GM21737 (cell line): ENCODE measurements around the gene MYOM1.

Experiments
- ATAC-seq: cut with Tn5 transposase; IDR thresholded peaks from one replicate; pipeline ENCODE4 v1.9.1; 2021; ENCODE audit warnings: mild to moderate bottlenecking, moderate library complexity; ENCODE audit not compliant: unreplicated experiment

MYOM1 gene

GRCh38 chr18:3121259-3121658 lies 98.5 kb downstream of the MYOM1 start:
- ATAC-seq: no peak

- no peak for ATAC-seq
Measured at GRCh38 chr18:3120356-3120755, 99.4 kb downstream of the MYOM1 start.

GRCh38 chr18:3119401-3120341 lies 100.1 kb downstream of the MYOM1 start:
- ATAC-seq: no peak

GRCh38 chr18:3118195-3119010 lies 101.4 kb downstream of the MYOM1 start:
- no peak for ATAC-seq

GRCh38 chr18:3117493-3118192 lies 102.1 kb downstream of the MYOM1 start:
- no peak for ATAC-seq

- ATAC-seq: no peak
Measured at GRCh38 chr18:3115447-3116030, 104.2 kb downstream of the MYOM1 start.

GRCh38 chr18:3114451-3114850 lies 105.3 kb downstream of the MYOM1 start:
- ATAC-seq: no peak

- ATAC-seq: no peak
Measured at GRCh38 chr18:3114026-3114425, 105.7 kb downstream of the MYOM1 start.

- ATAC-seq: no peak
Measured at GRCh38 chr18:3111523-3112240, 108.1 kb downstream of the MYOM1 start.

- ATAC-seq: no peak
Measured at GRCh38 chr18:3110034-3110752, 109.6 kb downstream of the MYOM1 start.

- ATAC-seq: no peak
Measured at GRCh38 chr18:3107740-3108151, 112.0 kb downstream of the MYOM1 start.

- ATAC-seq: no peak
Measured at GRCh38 chr18:3104190-3105054, 115.3 kb downstream of the MYOM1 start.

GRCh38 chr18:3103576-3103975 lies 116.2 kb downstream of the MYOM1 start:
- no peak for ATAC-seq

- no peak for ATAC-seq
Measured at GRCh38 chr18:3102983-3103382, 116.8 kb downstream of the MYOM1 start.

GRCh38 chr18:3100498-3101132 lies 119.2 kb downstream of the MYOM1 start:
- no peak for ATAC-seq

GRCh38 chr18:3099327-3099726 lies 120.4 kb downstream of the MYOM1 start:
- ATAC-seq: no peak

GRCh38 chr18:3097082-3097481 lies 122.7 kb downstream of the MYOM1 start:
- no peak for ATAC-seq

GRCh38 chr18:3095921-3096320 lies 123.8 kb downstream of the MYOM1 start:
- ATAC-seq: no peak
